Keratinocyte (primary cell): Measurements from ENCODE around the gene ARHGAP24. TPM values are rescaled to one million over a fixed set of nuclear protein-coding genes. Genes with fewer than 3 reads are reported as not detected.

Source experiments
- DNase-seq: peaks from one replicate; pipeline ENCODE4 v3.0.0-alpha.2; 2011; ENCODE audit warnings: low read depth, missing footprints, low spot score
- FAIRE-seq: peaks from 2 replicates; lab custom pipeline; 2011; peaks lifted over from hg19 to GRCh38; lab: Jason Lieb, UNC
- H2AFZ ChIP-seq: 2 replicates; pipeline ENCODE4 v1.6.0; 2012; ENCODE audit warnings: low read length, control low read depth, inconsistent platforms; ENCODE audit not compliant: control insufficient read depth
- H3K27ac ChIP-seq: 2 replicates; pipeline ENCODE4 v1.5.1; 2011; ENCODE audit warnings: low read length; ENCODE audit not compliant: control insufficient read depth, insufficient read depth
- H3K27me3 ChIP-seq: 3 replicates; pipeline ENCODE4 v1.6.0; 2011; ENCODE audit warnings: low read length; ENCODE audit not compliant: control insufficient read depth, insufficient read depth; ENCODE audit errors: extremely low read depth
- H3K36me3 ChIP-seq, 2 experiments: 2 replicates in 1 of 2; 3 replicates in 1 of 2; pipeline ENCODE4 v1.5.1; 2011; ENCODE audit warnings: low read length in 2 of 2, mild to moderate bottlenecking in 1 of 2; ENCODE audit not compliant: control insufficient read depth in 2 of 2, insufficient read depth in 2 of 2; ENCODE audit errors: extremely low read depth in 1 of 2
- H3K4me1 ChIP-seq: 3 replicates; pipeline ENCODE4 v1.5.1; 2011; ENCODE audit warnings: low read length; ENCODE audit not compliant: control insufficient read depth, insufficient read depth; ENCODE audit errors: extremely low read depth
- H3K4me2 ChIP-seq: 3 replicates; pipeline ENCODE4 v1.6.0; 2011; ENCODE audit warnings: low read depth, low read length; ENCODE audit not compliant: control insufficient read depth, insufficient read depth; ENCODE audit errors: extremely low read depth
- H3K4me3 ChIP-seq, 3 experiments: fragments of 200-600 bp in 1 of 3; sonication (generic) in 1 of 3; 2 replicates in 2 of 3; 3 replicates in 1 of 3; pipeline ENCODE4 v1.5.1; 2011 to 2016; ENCODE audit warnings: low read length in 3 of 3, mild to moderate bottlenecking in 3 of 3, control low read depth in 2 of 3, inconsistent platforms in 1 of 3, low read depth in 1 of 3, mixed read lengths in 1 of 3, mixed run types in 1 of 3, moderate library complexity in 1 of 3; ENCODE audit not compliant: control insufficient read depth in 2 of 3, insufficient read depth in 2 of 3; ENCODE audit errors: extremely low read depth in 1 of 3
- H3K79me2 ChIP-seq: 2 replicates; pipeline ENCODE4 v1.6.0; 2012; ENCODE audit warnings: low read length; ENCODE audit not compliant: control insufficient read depth, insufficient read depth
- H3K9ac ChIP-seq: 3 replicates; pipeline ENCODE4 v1.6.0; 2011; ENCODE audit warnings: low read length; ENCODE audit not compliant: control insufficient read depth, insufficient read depth; ENCODE audit errors: extremely low read depth
- H3K9me1 ChIP-seq: 3 replicates; pipeline ENCODE4 v1.6.0; 2011; ENCODE audit warnings: low read length; ENCODE audit not compliant: control insufficient read depth, insufficient read depth; ENCODE audit errors: extremely low read depth
- H3K9me3 ChIP-seq: 2 replicates; pipeline ENCODE4 v1.5.1; 2012; ENCODE audit warnings: low read depth, low read length; ENCODE audit not compliant: control insufficient read depth
- H4K20me1 ChIP-seq: 3 replicates; pipeline ENCODE4 v1.6.0; 2011; ENCODE audit warnings: low read length; ENCODE audit not compliant: control insufficient read depth, insufficient read depth; ENCODE audit errors: extremely low read depth
- CTCF ChIP-seq, 3 experiments: IDR thresholded peaks in 1 of 3; conservative IDR thresholded peaks in 1 of 3; optimal IDR thresholded peaks in 1 of 3; 2 replicates in 2 of 3; 3 replicates in 1 of 3; pipeline versions ENCODE3 to v1.5.1; 2011; ENCODE audit warnings: low read length in 3 of 3, mild to moderate bottlenecking in 3 of 3, moderate library complexity in 2 of 3, control low read depth in 1 of 3, inconsistent platforms in 1 of 3; ENCODE audit not compliant: insufficient read depth in 2 of 3; ENCODE audit errors: extremely low read depth in 1 of 3
- EZH2 ChIP-seq: IDR thresholded peaks from one replicate; pipeline ENCODE4 v1.6.1; 2012; ENCODE audit warnings: inconsistent platforms, mild to moderate bottlenecking, low read length, moderate library complexity
- dilution Hi-C: fragments of 300-500 bp; cut with MboI; formaldehyde crosslinking; loops from one replicate; pipeline ENCODE4 v1.7.0; 2020; ENCODE audit warnings: low sequenced_read_pairs; ENCODE audit not compliant: extremely low pct_ligation_motif_present
- polyA plus RNA-seq, 5 experiments: library from polyadenylated mRNA; depleted of rRNA in 3 of 5; stranded (reverse) in 3 of 5; stranded (forward) in 1 of 5; unstranded in 1 of 5; fragments of >200 nt; gene quantifications; 1 replicate in 1 of 5; 2 replicates in 3 of 5; 3 replicates in 1 of 5; pipeline versions ENCODE4 v1.2.1 to v1.2.3, GENCODE V29; 2011 to 2012; ENCODE audit warnings: missing spikeins in 2 of 5, low read depth in 1 of 5, low replicate concordance in 1 of 5

The ARHGAP24 gene
- polyA plus RNA-seq, 1 donor (not counting 4 experiments of a cell fraction or from before 2014, with no cell fraction given): 0.87 TPM

- FAIRE-seq: no peak
- Histone ChIP-seq H4K20me1 (no peaks in the 10 kb centered on the region), H3K4me2 (no peak overlapping the region), H3K27me3 (no peaks in the 10 kb centered on the region), H3K9ac (no peak overlapping the region), H3K9me3 (no peaks in the 10 kb centered on the region), H3K4me3 (no peak overlapping the region), H3K27ac (no peak overlapping the region), H3K79me2 (no peaks in the 10 kb centered on the region), H3K36me3 (no peaks in the 10 kb centered on the region), H3K9me1 (no peaks in the 10 kb centered on the region), H3K4me1 (no peaks in the 10 kb centered on the region), H2AFZ (no peak overlapping the region)
- no peak for DNase-seq
- TF ChIP-seq CTCF (optimal IDR thresholded peaks at IDR 0.05 in 1 of 3, IDR thresholded peaks at IDR 0.05 in 1 of 3, conservative IDR thresholded peaks at IDR 0.05 in 1 of 3; ENCODE audit: extremely low read depth in 1 of 3, insufficient read depth in 2 of 3, low read length in 3 of 3) (no peak), EZH2 (no peak)
- dilution Hi-C loops: no loop called here
Measured at GRCh38 chr4:85452058-85452731, 22.8 kb upstream of the ARHGAP24 start.

GRCh38 chr4:85455942-85456341 lies 19.0 kb upstream of the ARHGAP24 start:
- Histone ChIP-seq H3K79me2 (no peaks in the 10 kb centered on the region), H3K4me3 (no peak overlapping the region), H3K9me3 (no peaks in the 10 kb centered on the region), H3K4me1 (no peaks in the 10 kb centered on the region), H3K27ac (no peak overlapping the region), H2AFZ (no peak overlapping the region), H3K9me1 (no peaks in the 10 kb centered on the region), H3K9ac (no peak overlapping the region), H4K20me1 (no peaks in the 10 kb centered on the region), H3K27me3 (no peaks in the 10 kb centered on the region), H3K36me3 (no peaks in the 10 kb centered on the region), H3K4me2 (no peak overlapping the region)
- TF ChIP-seq CTCF (optimal IDR thresholded peaks at IDR 0.05 in 1 of 3, IDR thresholded peaks at IDR 0.05 in 1 of 3, conservative IDR thresholded peaks at IDR 0.05 in 1 of 3; ENCODE audit: extremely low read depth in 1 of 3, insufficient read depth in 2 of 3, low read length in 3 of 3) (no peak), EZH2 (no peak)
- FAIRE-seq (no peak), DNase-seq (no peak)
- dilution Hi-C loops: no loop called here
